KOPT-K1 (cell line): ENCODE measurements around the gene SPG7.

Source experiments
- H3K27ac ChIP-seq: fragments of 200-600 bp; sonication (generic); 2 replicates; pipeline ENCODE4 v1.5.1; 2016; ENCODE audit warnings: antibody characterized with exemption, mild to moderate bottlenecking, low read depth, low read length; ENCODE audit not compliant: poor library complexity, severe bottlenecking
- H3K36me3 ChIP-seq: fragments of 200-600 bp; sonication (generic); 2 replicates; pipeline ENCODE4 v1.5.1; 2017; ENCODE audit warnings: antibody characterized with exemption, mild to moderate bottlenecking, low read length, moderate library complexity; ENCODE audit not compliant: insufficient read depth
- H3K9me3 ChIP-seq: fragments of 200-600 bp; sonication (generic); 2 replicates; pipeline ENCODE4 v1.5.1; 2017; ENCODE audit warnings: antibody characterized with exemption, low read length, mild to moderate bottlenecking; ENCODE audit not compliant: insufficient read depth, poor library complexity, severe bottlenecking

The SPG7 gene

DNA sequence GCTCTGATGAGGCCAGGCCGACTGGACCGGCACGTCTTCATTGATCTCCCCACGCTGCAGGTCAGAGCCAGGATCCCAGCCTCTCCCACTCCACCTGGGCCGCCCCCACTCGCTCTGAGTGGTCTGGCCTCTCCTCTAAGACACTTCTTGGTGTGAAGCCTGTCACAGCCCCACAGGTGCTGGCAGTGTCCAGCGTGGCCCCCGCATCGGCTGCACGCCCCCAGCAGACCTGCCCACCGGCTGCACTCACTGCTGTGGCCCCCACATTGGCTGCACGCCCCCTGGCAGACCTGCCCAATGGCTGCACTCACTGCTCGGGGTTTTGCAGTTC, 36.5 kb downstream of the SPG7 start:
- no peak overlapping the region for H3K27ac ChIP-seq
- H3K36me3 ChIP-seq: peaks cover 85% of the 10 kb centered on the region
- H3K9me3 ChIP-seq: no peaks in the 10 kb centered on the region

DNA sequence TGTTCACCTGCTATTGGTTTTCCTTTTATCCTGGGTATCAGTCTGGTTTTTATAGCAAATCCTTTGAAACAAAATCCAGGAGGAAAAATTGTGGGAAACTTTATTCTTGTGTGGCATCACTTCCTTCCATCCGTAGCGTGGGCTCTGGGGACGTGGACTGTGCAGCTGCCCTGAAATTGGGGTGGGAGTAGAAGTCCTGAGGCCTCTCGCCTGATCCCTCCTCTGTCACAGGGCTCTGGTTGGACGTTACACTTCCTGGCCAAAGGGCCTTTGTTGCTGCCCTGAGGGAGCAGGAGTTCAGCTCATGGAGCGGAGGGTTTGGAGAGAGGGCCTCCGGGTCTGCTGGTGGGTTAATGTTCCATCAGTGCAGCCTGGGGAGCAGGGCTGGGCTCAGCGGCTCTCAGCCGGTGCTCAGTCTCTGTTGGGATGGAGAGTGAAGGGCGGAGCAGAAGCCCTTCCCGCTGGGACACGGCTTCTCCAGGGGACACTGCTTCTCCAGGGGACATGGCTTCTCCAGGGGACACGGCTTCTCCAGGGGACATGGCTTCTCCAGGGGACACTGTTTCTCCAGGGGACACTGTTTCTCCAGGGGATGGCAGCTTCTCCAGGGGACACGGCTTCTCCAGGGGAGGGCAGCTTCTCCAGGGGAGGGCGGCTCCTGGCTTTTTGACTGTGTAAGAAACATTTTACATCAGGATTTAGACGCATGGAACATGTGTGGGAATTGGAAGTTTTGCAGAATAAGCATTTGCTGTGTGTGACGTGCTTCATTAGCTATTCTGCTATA, 37.0 kb downstream of the SPG7 start:
- no peak overlapping the region for H3K27ac ChIP-seq
- H3K36me3 ChIP-seq: peaks cover 86% of the 10 kb centered on the region
- H3K9me3 ChIP-seq: no peaks in the 10 kb centered on the region

DNA sequence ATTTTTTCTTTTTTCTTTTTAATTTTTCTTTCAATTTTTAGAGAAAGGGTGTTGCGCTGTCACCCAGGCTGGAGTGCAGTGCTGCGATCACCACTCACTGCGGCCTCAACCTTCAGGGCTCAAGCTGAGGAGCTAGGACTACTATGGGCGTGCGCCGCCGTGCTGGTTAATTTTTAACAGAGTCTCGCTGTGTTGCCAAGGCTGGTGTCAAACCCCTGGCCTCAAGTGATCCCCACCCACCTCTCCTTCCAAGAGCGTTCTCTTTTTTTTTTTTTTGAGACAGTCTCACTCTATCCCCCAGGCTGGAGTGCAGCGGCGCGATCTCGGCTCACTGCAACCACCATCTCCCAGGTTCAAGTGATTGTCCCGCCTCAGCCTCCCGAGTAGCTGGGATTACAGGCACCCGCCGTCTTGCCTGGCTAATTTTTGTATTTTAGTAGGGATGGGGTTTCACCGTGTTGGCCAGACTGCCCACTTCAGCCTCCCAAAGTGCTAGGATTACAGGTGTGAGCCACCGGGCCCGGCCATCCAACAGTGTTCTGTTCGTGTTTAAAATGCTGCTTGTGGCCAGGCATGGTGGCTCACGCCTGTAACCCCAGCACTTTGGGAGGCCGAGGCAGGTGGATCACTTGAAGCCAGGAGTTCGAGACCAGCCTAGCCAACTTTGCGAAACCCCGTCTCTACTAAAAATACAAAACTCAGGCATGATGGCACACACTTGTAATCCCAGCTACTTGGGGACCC, 37.8 kb downstream of the SPG7 start:
- Histone ChIP-seq H3K9me3 (no peaks in the 10 kb centered on the region), H3K36me3 (peaks cover 87% of the 10 kb centered on the region), H3K27ac (no peak overlapping the region)

DNA sequence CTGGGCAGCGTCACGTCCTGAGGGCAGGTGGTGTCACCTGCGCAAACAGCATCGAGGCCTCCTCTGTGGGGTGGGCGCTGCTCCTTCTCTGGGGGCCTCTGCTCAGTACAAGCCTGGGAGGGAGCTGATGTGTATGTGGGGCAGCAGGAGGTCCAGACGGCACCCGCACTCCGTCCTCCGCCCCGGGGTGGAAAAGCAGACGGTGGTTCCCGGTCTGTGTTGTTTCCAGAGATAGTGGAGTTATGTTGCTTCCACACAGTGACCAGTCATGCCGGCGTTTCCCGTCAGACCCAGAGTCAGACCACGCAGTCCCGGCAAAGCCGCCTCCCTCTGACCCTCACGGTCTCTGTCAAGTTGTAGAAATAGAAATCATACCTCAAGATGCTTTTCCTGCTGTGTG, 38.6 kb downstream of the SPG7 start:
- H3K27ac ChIP-seq: no peak overlapping the region
- H3K9me3 ChIP-seq: no peaks in the 10 kb centered on the region
- H3K36me3 ChIP-seq: peaks cover 87% of the 10 kb centered on the region

DNA sequence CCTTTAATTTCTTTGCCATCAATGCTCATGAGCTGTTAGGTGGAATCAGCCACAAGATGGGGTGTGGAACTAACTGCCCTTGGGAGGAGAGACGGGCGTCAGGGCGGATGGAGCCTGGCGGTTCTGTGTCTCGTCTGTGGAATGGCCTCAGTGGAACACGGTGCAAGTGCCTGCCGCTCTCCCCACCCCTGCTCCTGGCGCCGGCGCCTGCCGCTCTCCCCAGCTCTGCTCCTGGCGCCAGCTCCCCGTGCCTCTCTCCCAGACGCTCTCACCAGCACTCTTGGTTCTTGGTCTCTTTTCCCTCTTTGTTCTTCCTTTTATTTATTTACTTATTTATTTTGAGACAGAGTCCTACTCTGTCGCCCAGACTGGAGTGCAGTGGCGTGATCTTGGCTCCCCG, 39.1 kb downstream of the SPG7 start:
- peaks cover 87% of the 10 kb centered on the region for H3K36me3 ChIP-seq
- no peaks in the 10 kb centered on the region for H3K9me3 ChIP-seq
- H3K27ac ChIP-seq: no peak overlapping the region

DNA sequence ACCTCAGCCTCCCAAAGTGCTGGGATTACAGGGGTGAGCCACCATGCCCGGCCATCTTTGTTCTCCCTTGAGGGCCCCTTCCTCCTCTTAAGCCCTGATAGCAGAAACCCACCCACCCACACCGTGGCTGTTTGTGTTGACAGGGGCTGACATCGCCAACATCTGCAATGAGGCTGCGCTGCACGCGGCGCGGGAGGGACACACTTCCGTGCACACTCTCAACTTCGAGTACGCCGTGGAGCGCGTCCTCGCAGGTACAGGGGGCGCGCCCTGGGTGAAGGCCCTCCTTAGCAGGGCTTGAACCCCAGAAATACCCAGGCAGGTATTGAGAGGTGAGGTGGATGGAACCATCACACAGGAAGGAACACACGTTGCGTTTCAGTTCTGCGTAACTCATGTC, 39.7 kb downstream of the SPG7 start:
- H3K36me3 ChIP-seq: peaks cover 88% of the 10 kb centered on the region
- H3K27ac ChIP-seq: peak overlapping the region; percentile 73
- H3K9me3 ChIP-seq: no peaks in the 10 kb centered on the region

DNA sequence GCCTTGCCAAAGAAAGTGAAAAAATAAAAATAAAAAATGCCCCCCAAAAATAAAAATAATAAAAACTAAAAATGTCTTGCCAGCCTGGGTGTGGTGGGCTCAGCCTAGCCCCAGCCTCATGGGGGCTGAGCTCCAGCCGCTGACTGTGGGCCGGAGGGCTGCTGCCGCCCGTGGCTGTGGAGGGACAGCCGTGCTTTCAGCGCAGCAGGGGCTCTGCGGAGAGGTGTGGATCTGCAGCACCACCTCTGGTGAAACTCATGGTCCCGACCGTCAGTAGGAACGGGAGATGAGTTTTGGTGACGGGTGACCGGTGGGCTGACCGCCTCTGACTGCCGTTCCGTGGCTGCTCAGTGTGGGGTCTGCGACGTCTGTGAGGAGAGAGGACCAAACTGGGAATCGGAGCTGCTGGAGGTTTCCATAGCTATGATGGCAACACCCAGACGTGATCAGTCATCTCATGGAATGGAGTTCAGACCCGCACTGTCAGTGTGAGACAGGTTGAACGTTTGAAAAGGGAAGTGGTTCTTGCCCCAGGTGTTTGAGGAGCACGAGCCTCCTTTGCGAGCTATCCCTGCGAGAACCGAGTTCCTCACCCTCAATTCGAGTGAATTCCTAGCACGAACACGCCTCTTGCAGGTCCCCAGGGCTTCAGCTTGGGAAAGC, 40.3 kb downstream of the SPG7 start:
- no peaks in the 10 kb centered on the region for H3K9me3 ChIP-seq
- peak overlapping the region; percentile 73 for H3K27ac ChIP-seq
- peaks cover 89% of the 10 kb centered on the region for H3K36me3 ChIP-seq

DNA sequence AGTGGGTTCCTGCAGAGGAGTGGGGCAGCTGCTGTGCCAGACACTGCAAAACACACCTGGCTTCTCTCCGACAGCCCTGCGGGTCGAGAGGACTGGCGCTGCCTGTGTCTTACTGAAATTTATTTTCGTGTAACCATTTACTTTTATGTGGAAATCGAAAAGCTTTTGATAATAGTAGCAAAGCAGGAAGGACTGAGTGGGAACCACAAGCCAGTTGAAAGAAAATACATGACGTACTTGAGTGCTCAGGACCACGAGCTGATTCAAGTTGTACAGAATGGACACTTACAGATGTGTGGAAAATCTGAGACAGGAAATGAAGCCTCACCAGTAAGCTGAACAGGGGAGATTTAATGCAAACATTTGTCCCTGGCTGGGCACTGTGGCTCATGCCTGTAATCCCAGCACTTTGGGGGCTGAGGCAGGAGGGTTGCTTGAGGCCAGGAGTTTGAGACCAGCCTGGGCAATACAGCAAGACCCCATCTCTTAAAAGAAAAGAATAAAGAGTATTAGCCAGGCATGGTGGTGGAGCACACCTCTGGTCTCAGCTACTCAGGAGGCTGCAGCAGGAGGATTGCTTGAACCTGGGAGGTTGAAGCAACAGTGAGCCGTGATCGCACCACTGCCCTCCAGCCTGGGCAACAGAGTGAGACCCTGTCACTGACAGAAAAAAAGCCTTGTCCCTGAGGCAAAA, 41.0 kb downstream of the SPG7 start:
- no peaks in the 10 kb centered on the region for H3K9me3 ChIP-seq
- H3K36me3 ChIP-seq: peaks cover 89% of the 10 kb centered on the region
- H3K27ac ChIP-seq: peak overlapping the region; percentile 73

DNA sequence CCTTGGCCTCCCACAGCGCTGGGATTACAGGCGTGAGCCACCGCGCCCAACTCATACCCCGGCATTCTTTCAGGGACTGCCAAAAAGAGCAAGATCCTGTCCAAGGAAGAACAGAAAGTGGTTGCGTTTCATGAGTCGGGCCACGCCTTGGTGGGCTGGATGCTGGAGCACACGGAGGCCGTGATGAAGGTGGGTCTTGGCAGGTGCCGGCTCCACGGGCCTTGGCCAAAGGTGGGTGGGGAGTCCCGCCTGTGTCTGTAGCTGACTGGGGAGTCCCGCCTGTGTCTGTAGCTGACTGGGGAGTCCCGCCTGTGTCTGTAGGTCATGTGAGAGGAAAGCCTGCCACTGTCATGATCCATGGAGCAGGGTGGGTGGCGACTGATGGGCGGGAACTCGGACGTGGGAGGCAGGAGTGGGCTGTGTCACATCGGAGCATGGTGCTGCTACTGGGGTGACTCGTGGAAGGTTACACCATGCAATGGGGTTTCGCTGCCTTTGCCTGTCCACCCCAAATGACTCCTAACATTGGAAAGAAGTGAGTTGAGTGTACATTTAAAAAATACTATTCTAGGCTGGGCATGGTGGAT, 42.3 kb downstream of the SPG7 start:
- no peaks in the 10 kb centered on the region for H3K9me3 ChIP-seq
- no peak overlapping the region for H3K27ac ChIP-seq
- H3K36me3 ChIP-seq: peaks cover 89% of the 10 kb centered on the region

DNA sequence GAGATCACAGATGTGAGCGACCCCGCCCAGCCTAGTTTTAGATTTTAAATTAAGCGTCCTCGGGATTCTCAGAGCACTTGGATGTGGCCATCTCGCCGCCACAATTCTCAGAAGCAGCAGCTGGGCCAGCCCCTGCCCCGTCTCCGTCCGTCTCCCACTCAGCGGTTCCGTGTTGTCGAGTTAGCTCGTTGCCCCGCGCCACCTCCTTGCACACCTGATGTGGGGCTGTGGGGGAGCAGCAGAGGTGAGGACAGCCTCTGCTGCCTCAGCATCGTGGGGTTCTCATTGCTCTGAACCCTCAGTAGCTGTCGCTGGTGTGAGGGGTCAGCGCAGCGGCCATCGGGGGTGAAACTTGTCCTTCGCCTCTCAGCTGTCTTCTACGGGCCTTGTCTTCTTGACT, 44.1 kb downstream of the SPG7 start:
- no peak overlapping the region for H3K27ac ChIP-seq
- H3K36me3 ChIP-seq: peaks cover 92% of the 10 kb centered on the region
- H3K9me3 ChIP-seq: no peaks in the 10 kb centered on the region

DNA sequence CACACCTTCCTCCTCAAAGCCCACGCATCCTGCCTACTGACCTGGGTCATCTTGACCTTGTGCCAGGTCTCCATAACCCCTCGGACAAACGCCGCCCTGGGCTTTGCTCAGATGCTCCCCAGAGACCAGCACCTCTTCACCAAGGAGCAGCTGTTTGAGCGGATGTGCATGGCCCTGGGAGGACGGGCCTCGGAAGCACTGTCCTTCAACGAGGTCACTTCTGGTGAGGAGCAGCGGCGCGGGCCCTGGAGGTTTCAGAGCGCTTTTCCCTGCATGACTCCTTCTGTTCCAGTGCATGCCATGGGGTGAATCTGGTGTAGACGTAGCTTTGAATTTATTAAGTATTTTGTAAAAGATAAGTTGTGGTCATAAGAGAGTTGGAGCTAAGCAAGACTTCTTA, 44.7 kb downstream of the SPG7 start:
- Histone ChIP-seq H3K9me3 (no peaks in the 10 kb centered on the region), H3K27ac (no peak overlapping the region), H3K36me3 (peaks cover 91% of the 10 kb centered on the region)

DNA sequence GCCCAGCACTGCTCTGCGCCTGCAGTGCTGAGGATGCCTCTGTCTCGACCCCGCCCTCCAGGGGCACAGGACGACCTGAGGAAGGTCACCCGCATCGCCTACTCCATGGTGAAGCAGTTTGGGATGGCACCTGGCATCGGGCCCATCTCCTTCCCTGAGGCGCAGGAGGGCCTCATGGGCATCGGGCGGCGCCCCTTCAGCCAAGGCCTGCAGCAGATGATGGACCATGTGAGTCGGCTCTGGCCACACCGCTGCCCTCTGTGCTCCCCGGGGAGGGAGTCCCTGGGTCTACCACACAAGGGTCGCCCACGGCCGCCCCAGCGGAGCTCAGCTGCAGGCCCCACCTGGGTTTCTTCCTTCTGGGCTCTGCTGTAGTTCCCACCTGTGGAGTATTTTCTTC, 45.5 kb downstream of the SPG7 start:
- Histone ChIP-seq H3K36me3 (peaks cover 88% of the 10 kb centered on the region), H3K9me3 (no peaks in the 10 kb centered on the region), H3K27ac (no peak overlapping the region)

DNA sequence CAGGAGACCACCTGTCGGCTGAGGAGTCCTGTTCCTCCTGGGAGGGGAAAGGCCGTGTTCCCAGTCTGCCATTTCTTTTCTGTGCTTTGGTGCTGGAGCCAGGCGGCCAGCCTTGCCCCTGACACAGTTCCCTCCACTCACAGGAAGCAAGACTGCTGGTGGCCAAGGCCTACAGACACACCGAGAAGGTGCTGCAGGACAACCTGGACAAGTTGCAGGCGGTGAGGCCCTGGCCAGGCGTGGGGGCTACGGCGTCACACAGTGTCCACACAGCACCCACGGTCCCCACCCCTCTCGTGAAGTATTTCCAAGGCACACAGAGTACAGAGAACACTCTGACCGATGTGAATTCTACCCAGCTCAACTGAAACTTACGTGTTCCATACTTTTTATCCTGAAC, 46.1 kb downstream of the SPG7 start:
- no peaks in the 10 kb centered on the region for H3K9me3 ChIP-seq
- no peak overlapping the region for H3K27ac ChIP-seq
- H3K36me3 ChIP-seq: peaks cover 87% of the 10 kb centered on the region

DNA sequence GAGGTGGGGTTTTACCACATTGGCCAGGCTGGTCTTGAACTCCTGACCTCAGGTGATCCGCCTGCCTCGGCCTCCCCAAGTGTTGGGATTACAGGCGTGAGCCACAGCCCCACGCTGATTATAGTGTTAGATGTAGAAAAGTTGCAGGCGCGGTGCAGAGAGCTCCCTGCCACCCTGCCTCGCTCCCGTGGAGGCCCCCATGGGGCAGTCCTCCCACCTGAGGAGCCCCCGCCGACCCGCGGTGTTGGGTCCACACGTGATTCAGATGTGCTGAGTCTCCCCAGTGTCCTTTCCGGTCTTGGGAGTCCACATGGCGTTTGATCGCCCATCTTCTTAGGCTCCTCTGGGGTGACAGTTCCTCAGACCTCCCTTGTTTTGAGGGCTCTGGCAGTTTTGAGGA, 47.1 kb downstream of the SPG7 start:
- H3K9me3 ChIP-seq: no peaks in the 10 kb centered on the region
- H3K27ac ChIP-seq: no peak overlapping the region
- H3K36me3 ChIP-seq: peaks cover 78% of the 10 kb centered on the region

DNA sequence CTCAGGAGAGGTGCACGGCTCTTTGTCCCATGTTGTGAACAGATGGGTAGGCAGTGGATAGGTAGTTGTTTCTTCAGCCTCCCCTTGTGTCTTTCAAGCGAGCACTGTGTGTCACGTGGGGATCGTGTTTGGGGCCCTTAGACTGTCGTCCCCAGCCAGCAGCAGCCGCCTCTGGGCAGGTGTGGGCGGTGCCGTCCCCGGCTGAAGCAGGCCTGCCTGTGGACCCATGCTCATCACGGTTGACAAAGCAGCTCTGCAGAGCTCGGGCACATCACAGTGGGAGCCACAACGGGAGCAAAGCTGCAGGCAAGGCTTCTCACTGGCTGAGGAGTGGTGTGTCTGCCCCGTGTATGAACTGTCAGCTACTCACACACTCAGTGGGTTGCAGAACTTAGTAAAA, 47.6 kb downstream of the SPG7 start:
- Histone ChIP-seq H3K9me3 (no peaks in the 10 kb centered on the region), H3K27ac (no peak overlapping the region), H3K36me3 (peaks cover 73% of the 10 kb centered on the region)
